Subcutaneous adipose tissue (tissue), 4 donors: ENCODE data around the gene FGGY. TPM values are rescaled to one million over a fixed set of nuclear protein-coding genes. Genes with fewer than 3 reads are reported as not detected.

Experiments
- CTCF ChIP-seq: fragments of 450-650 bp; IDR thresholded peaks from one replicate; pipeline ENCODE4 v1.5.1; 2016; ENCODE audit warnings: low read depth, mild to moderate bottlenecking, control low read depth, antibody characterized with exemption, moderate library complexity
- total RNA-seq, 4 donors: library from RNA; depleted of rRNA; stranded (reverse); fragments of >200 nt; gene quantifications; one replicate each; pipeline ENCODE4 v1.1.0, GENCODE V29; 2016

The FGGY gene
- total RNA-seq, 4 donors from 2014 or later = 7.8 to 19.2 (median 12.5) TPM

- TF ChIP-seq CTCF = no peak
These were observed 373.8 kb downstream of the FGGY start for GRCh38 chr1:59670662-59671061.

- no peak for TF ChIP-seq CTCF
These were observed 374.4 kb downstream of the FGGY start for GRCh38 chr1:59671066-59671952.

GRCh38 chr1:59671953-59672305, 375.0 kb downstream of the FGGY start:
- TF ChIP-seq CTCF = no peak

- no peak for TF ChIP-seq CTCF
These were observed 376.1 kb downstream of the FGGY start for GRCh38 chr1:59672851-59673572.

GRCh38 chr1:59673573-59674450, 376.9 kb downstream of the FGGY start:
- no peak for TF ChIP-seq CTCF

- TF ChIP-seq CTCF = no peak
These were observed 377.7 kb downstream of the FGGY start for GRCh38 chr1:59674595-59674994.
